OCI-LY1 (cell line): Measurements from ENCODE around the gene PRKG1.

Experiments used
- EZH2 ChIP-seq: fragments of 200-600 bp; sonication (generic), shearing (Covaris generic); IDR thresholded peaks from 2 replicates; pipeline ENCODE4 v1.8.0; 2017; ENCODE audit warnings: borderline replicate concordance, mixed run types, mild to moderate bottlenecking, antibody characterized with exemption, low read length, moderate library complexity, mixed read lengths
- TF ChIP-seq, protein P1 (sequence below): fragments of 200-600 bp; sonication (generic), shearing (Covaris generic); IDR thresholded peaks from 2 replicates; pipeline ENCODE4 v1.5.1; 2017; ENCODE audit warnings: mild to moderate bottlenecking, antibody characterized with exemption, low read length, moderate library complexity, mixed read lengths

DNA sequence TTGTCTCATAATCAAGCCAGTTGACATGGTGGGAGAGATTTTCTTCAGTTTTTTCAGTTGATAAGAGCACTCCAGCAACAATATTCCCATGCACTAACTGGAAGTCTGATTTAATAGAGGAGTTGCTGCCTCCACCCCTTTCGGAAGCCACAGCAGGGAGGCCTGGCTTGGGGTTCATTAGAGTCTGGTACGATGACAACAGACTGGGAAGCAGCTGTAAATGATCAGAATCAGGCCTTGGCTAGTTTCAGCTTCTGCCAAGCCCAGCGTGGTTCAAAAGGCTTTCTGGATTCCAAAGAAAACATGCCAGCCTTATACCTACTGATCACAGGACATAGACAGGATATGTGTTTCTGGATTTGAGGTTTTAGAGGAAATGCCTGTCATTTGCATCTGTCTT, 351.1 kb downstream of the PRKG1 start:
- TF ChIP-seq, protein P1, sequence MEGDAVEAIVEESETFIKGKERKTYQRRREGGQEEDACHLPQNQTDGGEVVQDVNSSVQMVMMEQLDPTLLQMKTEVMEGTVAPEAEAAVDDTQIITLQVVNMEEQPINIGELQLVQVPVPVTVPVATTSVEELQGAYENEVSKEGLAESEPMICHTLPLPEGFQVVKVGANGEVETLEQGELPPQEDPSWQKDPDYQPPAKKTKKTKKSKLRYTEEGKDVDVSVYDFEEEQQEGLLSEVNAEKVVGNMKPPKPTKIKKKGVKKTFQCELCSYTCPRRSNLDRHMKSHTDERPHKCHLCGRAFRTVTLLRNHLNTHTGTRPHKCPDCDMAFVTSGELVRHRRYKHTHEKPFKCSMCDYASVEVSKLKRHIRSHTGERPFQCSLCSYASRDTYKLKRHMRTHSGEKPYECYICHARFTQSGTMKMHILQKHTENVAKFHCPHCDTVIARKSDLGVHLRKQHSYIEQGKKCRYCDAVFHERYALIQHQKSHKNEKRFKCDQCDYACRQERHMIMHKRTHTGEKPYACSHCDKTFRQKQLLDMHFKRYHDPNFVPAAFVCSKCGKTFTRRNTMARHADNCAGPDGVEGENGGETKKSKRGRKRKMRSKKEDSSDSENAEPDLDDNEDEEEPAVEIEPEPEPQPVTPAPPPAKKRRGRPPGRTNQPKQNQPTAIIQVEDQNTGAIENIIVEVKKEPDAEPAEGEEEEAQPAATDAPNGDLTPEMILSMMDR, result no peak
- no peak for TF ChIP-seq EZH2
